ENCODE measurements around the gene REXO1.

The REXO1 gene

GRCh38 chr19:1825909-1826556, 22.2 kb downstream of the REXO1 start:
- Histone ChIP-seq H3K4me1 (ENCODE audit: control insufficient read depth, insufficient read depth, low read length) (peaks cover 7% of the 10 kb centered on the region), H3K9me3 (ENCODE audit: control insufficient read depth, low read length) (no peaks in the 10 kb centered on the region), H3K4me3 (ENCODE audit: low read length) (no peak overlapping the region), H3K9ac (ENCODE audit: low read length) (no peak overlapping the region), H3K36me3 (ENCODE audit: control insufficient read depth, insufficient read depth, low read length) (peaks cover 4% of the 10 kb centered on the region), H3K27me3 (ENCODE audit: control insufficient read depth, insufficient read depth, low read length) (no peaks in the 10 kb centered on the region)

DNA sequence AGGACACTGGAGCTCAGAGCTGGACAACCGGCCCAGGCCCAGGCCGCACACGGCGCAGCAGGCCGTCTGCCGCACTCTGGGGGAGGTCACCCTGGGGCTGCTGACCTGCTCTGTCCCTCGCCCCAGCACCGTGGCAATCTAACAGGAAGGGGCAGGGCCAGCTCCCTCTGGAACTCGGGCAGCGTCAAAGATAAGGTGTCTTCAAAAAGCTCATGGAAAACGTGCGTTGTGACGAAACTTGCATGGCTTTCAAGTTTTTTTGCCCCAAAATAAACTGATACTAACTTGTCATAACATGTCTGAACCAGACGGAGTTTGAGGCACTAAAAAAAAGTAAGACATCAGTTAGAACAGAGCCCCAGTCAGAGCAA, 24.0 kb downstream of the REXO1 start:
- H3K27me3 ChIP-seq (ENCODE audit: control insufficient read depth, insufficient read depth, low read length): no peaks in the 10 kb centered on the region
- peaks cover 4% of the 10 kb centered on the region for H3K36me3 ChIP-seq (ENCODE audit: control insufficient read depth, insufficient read depth, low read length)
- peaks cover 7% of the 10 kb centered on the region for H3K4me1 ChIP-seq (ENCODE audit: control insufficient read depth, insufficient read depth, low read length)
- H3K9ac ChIP-seq (ENCODE audit: low read length): no peak overlapping the region
- no peak overlapping the region for H3K4me3 ChIP-seq (ENCODE audit: low read length)
- no peaks in the 10 kb centered on the region for H3K9me3 ChIP-seq (ENCODE audit: control insufficient read depth, low read length)

DNA sequence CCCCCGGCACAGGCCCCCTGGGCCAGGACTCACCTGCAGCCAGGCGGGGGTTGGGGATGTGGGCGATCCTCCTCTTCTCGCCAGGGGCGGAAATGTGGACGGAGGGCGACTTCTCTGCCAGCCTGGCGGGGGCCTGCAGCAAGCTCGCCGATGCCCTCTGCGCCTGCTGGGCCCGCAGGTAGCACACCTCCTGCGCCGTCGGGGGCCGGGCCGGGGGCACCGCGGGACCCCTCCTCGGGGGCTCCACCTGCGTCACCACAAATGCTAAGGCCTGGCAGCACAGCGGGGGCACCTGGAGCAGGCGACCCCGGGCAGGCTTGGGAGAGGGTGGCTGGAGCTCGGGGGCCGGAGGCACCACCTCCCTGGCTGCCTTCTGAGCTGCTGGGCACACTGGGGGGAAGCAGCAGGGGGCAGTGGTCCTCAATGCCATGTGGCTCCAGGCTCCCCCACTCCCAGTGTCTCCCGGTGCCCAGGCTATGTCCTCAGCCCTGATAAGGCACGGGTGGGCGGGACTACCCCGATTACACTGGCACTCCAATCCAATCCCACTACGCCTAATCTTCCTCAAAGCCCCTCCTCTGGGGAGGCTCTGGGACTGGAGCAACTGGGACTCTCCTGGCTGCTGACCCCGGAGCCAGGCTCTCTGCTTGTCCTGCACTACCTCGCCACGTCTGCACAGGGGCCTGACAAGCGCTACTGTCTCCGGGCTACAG, 24.6 kb downstream of the REXO1 start:
- H3K9ac ChIP-seq (ENCODE audit: low read length): no peak overlapping the region

GRCh38 chr19:1823020-1823419, 25.3 kb downstream of the REXO1 start:
- Histone ChIP-seq H3K4me1 (ENCODE audit: control insufficient read depth, insufficient read depth, low read length) (peaks cover 7% of the 10 kb centered on the region), H3K9me3 (ENCODE audit: control insufficient read depth, low read length) (no peaks in the 10 kb centered on the region), H3K36me3 (ENCODE audit: control insufficient read depth, insufficient read depth, low read length) (peaks cover 4% of the 10 kb centered on the region)

More for the DNA sequence above, 24.6 kb downstream of the REXO1 start:
- Histone ChIP-seq H3K4me1 (ENCODE audit: control insufficient read depth, insufficient read depth, low read length) (peaks cover 7% of the 10 kb centered on the region), H3K36me3 (ENCODE audit: control insufficient read depth, insufficient read depth, low read length) (peaks cover 4% of the 10 kb centered on the region), H3K4me3 (ENCODE audit: low read length) (no peak overlapping the region), H3K27me3 (ENCODE audit: control insufficient read depth, insufficient read depth, low read length) (no peaks in the 10 kb centered on the region), H3K9me3 (ENCODE audit: control insufficient read depth, low read length) (no peaks in the 10 kb centered on the region)

GRCh38 chr19:1822210-1822609, 26.1 kb downstream of the REXO1 start:
- H3K9me3 ChIP-seq (ENCODE audit: control insufficient read depth, low read length): no peaks in the 10 kb centered on the region
- H3K4me3 ChIP-seq (ENCODE audit: low read length): no peak overlapping the region
- peaks cover 4% of the 10 kb centered on the region for H3K36me3 ChIP-seq (ENCODE audit: control insufficient read depth, insufficient read depth, low read length)
- H3K4me1 ChIP-seq (ENCODE audit: control insufficient read depth, insufficient read depth, low read length): peaks cover 7% of the 10 kb centered on the region
- no peak overlapping the region for H3K9ac ChIP-seq (ENCODE audit: low read length)
- H3K27me3 ChIP-seq (ENCODE audit: control insufficient read depth, insufficient read depth, low read length): no peaks in the 10 kb centered on the region

More at GRCh38 chr19:1823020-1823419, 25.3 kb downstream of the REXO1 start:
- H3K9ac ChIP-seq (ENCODE audit: low read length): no peak overlapping the region
- no peak overlapping the region for H3K4me3 ChIP-seq (ENCODE audit: low read length)
- H3K27me3 ChIP-seq (ENCODE audit: control insufficient read depth, insufficient read depth, low read length): no peaks in the 10 kb centered on the region

- no peak overlapping the region for H3K4me3 ChIP-seq (ENCODE audit: low read length)
- no peaks in the 10 kb centered on the region for H3K9me3 ChIP-seq (ENCODE audit: control insufficient read depth, low read length)
- peaks cover 3% of the 10 kb centered on the region for H3K36me3 ChIP-seq (ENCODE audit: control insufficient read depth, insufficient read depth, low read length)
- H3K4me1 ChIP-seq (ENCODE audit: control insufficient read depth, insufficient read depth, low read length): no peaks in the 10 kb centered on the region
- no peak overlapping the region for H3K9ac ChIP-seq (ENCODE audit: low read length)
- H3K27me3 ChIP-seq (ENCODE audit: control insufficient read depth, insufficient read depth, low read length): no peaks in the 10 kb centered on the region
Observed at GRCh38 chr19:1819341-1820255, 28.7 kb downstream of the REXO1 start.

DNA sequence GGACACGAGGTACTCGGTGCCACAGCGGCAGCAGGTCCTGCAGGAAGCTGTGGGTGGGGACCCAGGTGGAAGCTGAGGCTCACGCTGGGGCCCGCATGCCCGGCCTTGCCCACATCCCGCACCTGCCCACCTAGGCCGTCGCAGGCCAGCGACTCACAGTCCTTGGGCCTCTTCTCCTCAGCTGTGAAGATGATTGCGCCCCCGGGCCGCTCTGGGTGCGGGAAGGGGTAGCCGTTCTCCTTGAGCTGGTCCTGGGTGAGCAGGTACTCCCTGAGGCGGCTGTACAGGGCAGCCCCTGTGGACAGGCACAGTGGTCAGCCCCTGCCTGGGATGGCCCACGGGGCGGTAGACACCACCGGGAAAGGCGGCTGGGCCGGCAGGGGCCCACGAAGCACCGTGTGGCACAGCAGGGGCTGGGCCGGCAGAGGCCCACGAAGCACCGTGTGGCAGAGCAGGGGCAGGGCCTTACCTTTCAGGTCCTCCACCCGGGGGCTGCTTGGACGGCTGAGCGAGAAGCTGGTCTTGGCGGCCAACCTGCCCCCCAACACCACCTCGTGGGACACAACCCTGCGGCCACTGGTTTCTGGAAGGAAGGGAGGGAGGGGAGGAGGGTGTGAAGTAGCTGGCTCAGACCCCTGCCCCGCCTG, 29.6 kb downstream of the REXO1 start:
- Histone ChIP-seq H3K4me1 (ENCODE audit: control insufficient read depth, insufficient read depth, low read length) (no peaks in the 10 kb centered on the region), H3K27me3 (ENCODE audit: control insufficient read depth, insufficient read depth, low read length) (no peaks in the 10 kb centered on the region), H3K4me3 (ENCODE audit: low read length) (no peak overlapping the region), H3K9me3 (ENCODE audit: control insufficient read depth, low read length) (no peaks in the 10 kb centered on the region), H3K9ac (ENCODE audit: low read length) (no peak overlapping the region), H3K36me3 (ENCODE audit: control insufficient read depth, insufficient read depth, low read length) (peaks cover 3% of the 10 kb centered on the region)

- Histone ChIP-seq H3K9me3 (ENCODE audit: control insufficient read depth, low read length) (no peaks in the 10 kb centered on the region), H3K27me3 (ENCODE audit: control insufficient read depth, insufficient read depth, low read length) (no peaks in the 10 kb centered on the region), H3K4me1 (ENCODE audit: control insufficient read depth, insufficient read depth, low read length) (peaks cover 9% of the 10 kb centered on the region), H3K9ac (ENCODE audit: low read length) (no peak overlapping the region), H3K4me3 (ENCODE audit: low read length) (no peak overlapping the region), H3K36me3 (ENCODE audit: control insufficient read depth, insufficient read depth, low read length) (peaks cover 3% of the 10 kb centered on the region)
Observed at GRCh38 chr19:1817553-1818179, 30.6 kb downstream of the REXO1 start.

- Histone ChIP-seq H3K4me1 (ENCODE audit: control insufficient read depth, insufficient read depth, low read length) (peaks cover 12% of the 10 kb centered on the region), H3K36me3 (ENCODE audit: control insufficient read depth, insufficient read depth, low read length) (peaks cover 3% of the 10 kb centered on the region), H3K9ac (ENCODE audit: low read length) (no peak overlapping the region), H3K4me3 (ENCODE audit: low read length) (no peak overlapping the region), H3K9me3 (ENCODE audit: control insufficient read depth, low read length) (no peaks in the 10 kb centered on the region), H3K27me3 (ENCODE audit: control insufficient read depth, insufficient read depth, low read length) (no peaks in the 10 kb centered on the region)
Observed at GRCh38 chr19:1816530-1817298, 31.6 kb downstream of the REXO1 start.

- no peak overlapping the region for H3K9ac ChIP-seq (ENCODE audit: low read length)
- H3K27me3 ChIP-seq (ENCODE audit: control insufficient read depth, insufficient read depth, low read length): no peaks in the 10 kb centered on the region
- H3K9me3 ChIP-seq (ENCODE audit: control insufficient read depth, low read length): no peaks in the 10 kb centered on the region
- peaks cover 20% of the 10 kb centered on the region for H3K4me1 ChIP-seq (ENCODE audit: control insufficient read depth, insufficient read depth, low read length)
- H3K36me3 ChIP-seq (ENCODE audit: control insufficient read depth, insufficient read depth, low read length): peaks cover 3% of the 10 kb centered on the region
- H3K4me3 ChIP-seq (ENCODE audit: low read length): no peak overlapping the region
Observed at GRCh38 chr19:1815605-1816529, 32.4 kb downstream of the REXO1 start.

All from mucosa of stomach (tissue), 1 donor.